HEK293 (cell line): ENCODE measurements around the gene IL3RA.
A peak's percentile ranks its signal among the peaks of the same experiment; 100 is the strongest.

Experiments used
- CTCF ChIA-PET: fragments of 350-600 bp; formaldehyde crosslinking; extraction: SDS; loops from one replicate; lab custom pipeline; 2021; ENCODE audit warnings: antibody characterized with exemption; lab: Yijun Ruan, JAX
- POLR2A ChIA-PET: fragments of 300-600 bp; formaldehyde crosslinking; extraction: SDS; loops from one replicate; lab custom pipeline; 2020; ENCODE audit warnings: antibody characterized with exemption, inconsistent platforms; lab: Yijun Ruan, JAX
- H3K27ac ChIP-seq: fragments of 200-500 bp; sonication (Bioruptor generic); 2 replicates; pipeline ENCODE4 v1.5.1; 2014; ENCODE audit warnings: low read depth, low read length, control low read depth, inconsistent platforms; ENCODE audit errors: extremely low read depth
- H3K36me3 ChIP-seq, 2 experiments: fragments of 200-500 bp in 1 of 2; sonication (Bioruptor generic) in 1 of 2; 1 replicate in 1 of 2; 2 replicates in 1 of 2; pipeline ENCODE4 v1.5.1; 2014 to 2017; ENCODE audit warnings: inconsistent platforms in 2 of 2, low read length in 2 of 2; ENCODE audit not compliant: control insufficient read depth in 2 of 2, insufficient read depth in 1 of 2
- H3K4me1 ChIP-seq: fragments of 200-500 bp; sonication (Bioruptor generic); 2 replicates; pipeline ENCODE4 v1.5.1; 2014; ENCODE audit warnings: mild to moderate bottlenecking, low read length, inconsistent platforms; ENCODE audit not compliant: control insufficient read depth, insufficient read depth
- H3K4me3 ChIP-seq: 2 replicates; pipeline ENCODE4 v1.5.1; 2011; ENCODE audit warnings: low read depth, mild to moderate bottlenecking, control low read depth, low read length, moderate library complexity
- H3K9me3 ChIP-seq: fragments of 200-500 bp; sonication (Bioruptor generic); 2 replicates; pipeline ENCODE4 v1.5.1; 2014; ENCODE audit warnings: low read depth, low read length, inconsistent platforms; ENCODE audit not compliant: control insufficient read depth, insufficient read depth
- EGR2 ChIP-seq: fragments of 450-650 bp; formaldehyde crosslinking; IDR thresholded peaks from 2 replicates; pipeline ENCODE4 v1.5.1; 2016; ENCODE audit warnings: low read depth, missing biosample characterization, missing genetic modification characterization
- KLF9 ChIP-seq: fragments of 450-650 bp; formaldehyde crosslinking; IDR thresholded peaks from 2 replicates; pipeline ENCODE4 v1.5.1; 2016; ENCODE audit warnings: missing biosample characterization, missing genetic modification characterization, low read depth
- ZBTB17 ChIP-seq: fragments of 450-650 bp; formaldehyde crosslinking; IDR thresholded peaks from 2 replicates; pipeline ENCODE4 v1.5.1; 2016; ENCODE audit warnings: missing biosample characterization, missing genetic modification characterization
- ZBTB26 ChIP-seq: fragments of 450-650 bp; formaldehyde crosslinking; optimal IDR thresholded peaks from 2 replicates; pipeline ENCODE3; 2016; ENCODE audit warnings: missing biosample characterization, mild to moderate bottlenecking, missing genetic modification characterization
- ZNF133 ChIP-seq: fragments of 450-650 bp; formaldehyde crosslinking; IDR thresholded peaks from 2 replicates; pipeline ENCODE4 v1.5.1; 2016; ENCODE audit warnings: missing biosample characterization, missing genetic modification characterization
- ZNF433 ChIP-seq: fragments of 450-650 bp; formaldehyde crosslinking; IDR thresholded peaks from 2 replicates; pipeline ENCODE4 v1.5.1; 2016; ENCODE audit warnings: missing biosample characterization, missing genetic modification characterization, low read depth
- ZNF510 ChIP-seq: fragments of 450-650 bp; formaldehyde crosslinking; IDR thresholded peaks from 2 replicates; pipeline ENCODE4 v1.5.1; 2018; ENCODE audit warnings: mild to moderate bottlenecking, missing genetic modification characterization, missing biosample characterization; ENCODE audit not compliant: insufficient replicate concordance
- ZNF529 ChIP-seq: fragments of 450-650 bp; formaldehyde crosslinking; IDR thresholded peaks from 2 replicates; pipeline ENCODE4 v1.5.1; 2017; ENCODE audit warnings: missing genetic modification characterization, missing biosample characterization; ENCODE audit not compliant: insufficient replicate concordance
- ZNF549 ChIP-seq: fragments of 450-650 bp; IDR thresholded peaks from 2 replicates; pipeline ENCODE4 v1.5.1; 2018; ENCODE audit warnings: missing biosample characterization, missing genetic modification characterization, mild to moderate bottlenecking, inconsistent platforms, moderate library complexity
- ZNF624 ChIP-seq: fragments of 450-650 bp; formaldehyde crosslinking; IDR thresholded peaks from 2 replicates; pipeline ENCODE4 v1.5.1; 2017; ENCODE audit warnings: missing biosample characterization, missing genetic modification characterization
- ZNF837 ChIP-seq: fragments of 450-650 bp; formaldehyde crosslinking; IDR thresholded peaks from 2 replicates; pipeline ENCODE4 v1.5.1; 2016; ENCODE audit warnings: missing biosample characterization, missing genetic modification characterization
- TF ChIP-seq, protein P1 (sequence below): fragments of 450-650 bp; formaldehyde crosslinking; IDR thresholded peaks from 2 replicates; pipeline ENCODE4 v1.5.1; 2017; ENCODE audit warnings: missing biosample characterization, mild to moderate bottlenecking, missing genetic modification characterization, moderate library complexity
- TF ChIP-seq, protein P2 (sequence below): fragments of 450-650 bp; formaldehyde crosslinking; IDR thresholded peaks from 2 replicates; pipeline ENCODE4 v1.5.1; 2017; ENCODE audit warnings: missing biosample characterization, missing genetic modification characterization
- TF ChIP-seq, protein P3 (sequence below): fragments of 450-650 bp; formaldehyde crosslinking; IDR thresholded peaks from 2 replicates; pipeline ENCODE4 v1.5.1; 2016; ENCODE audit warnings: missing biosample characterization, missing genetic modification characterization
- TF ChIP-seq, protein P4 (sequence below): fragments of 450-650 bp; formaldehyde crosslinking; IDR thresholded peaks from 2 replicates; pipeline ENCODE4 v1.5.1; 2016; ENCODE audit warnings: missing biosample characterization, missing genetic modification characterization

Gene IL3RA

DNA sequence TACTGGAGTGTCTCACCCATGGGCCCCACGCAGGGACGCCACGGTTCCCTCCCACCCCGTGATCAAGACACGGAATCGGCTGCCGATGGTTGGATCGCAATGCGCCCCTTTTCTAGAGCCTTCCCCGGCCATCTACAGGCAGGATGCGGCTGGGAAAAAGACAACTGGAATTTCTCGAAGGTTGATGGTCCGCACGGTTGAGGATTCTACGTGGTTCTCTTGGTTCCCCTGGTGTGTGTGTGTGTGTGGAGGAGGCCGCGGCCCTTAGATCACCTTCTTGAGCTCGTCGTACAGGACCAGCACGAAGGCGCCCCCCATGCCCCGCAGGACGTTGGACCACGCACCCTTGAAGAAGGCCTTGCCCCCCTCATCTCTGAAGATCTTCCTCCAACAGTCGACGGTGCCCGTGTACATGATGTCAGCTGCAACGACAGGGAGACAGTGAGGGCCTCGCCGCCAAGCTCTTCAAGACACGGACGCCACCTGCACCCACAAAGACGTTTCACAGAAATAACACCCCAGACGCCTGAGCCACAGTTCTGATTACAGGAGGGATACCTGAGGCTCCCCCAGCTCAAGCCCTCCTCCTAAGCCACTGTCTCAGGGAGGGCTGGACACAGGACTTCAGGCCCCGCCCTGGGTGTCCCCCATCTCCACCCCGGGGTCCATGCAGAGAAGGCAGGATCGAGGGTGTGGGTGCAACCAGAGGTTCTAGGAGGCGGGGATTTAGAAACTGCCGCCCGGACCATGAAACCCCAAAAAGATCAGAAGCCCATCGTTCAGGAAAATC, 49.9 kb downstream of the IL3RA start:
- peaks cover 58 to 69% of the 10 kb centered on the region in 2 experiments for H3K36me3 ChIP-seq
- TF ChIP-seq ZNF549 (tag by site-specific recombination) (no peak), KLF9 (tag by site-specific recombination) (no peak), ZNF433 (tag by site-specific recombination) (no peak), ZNF510 (tag by site-specific recombination) (no peak), EGR2 (tag by site-specific recombination) (no peak)
- TF ChIP-seq, protein P1, sequence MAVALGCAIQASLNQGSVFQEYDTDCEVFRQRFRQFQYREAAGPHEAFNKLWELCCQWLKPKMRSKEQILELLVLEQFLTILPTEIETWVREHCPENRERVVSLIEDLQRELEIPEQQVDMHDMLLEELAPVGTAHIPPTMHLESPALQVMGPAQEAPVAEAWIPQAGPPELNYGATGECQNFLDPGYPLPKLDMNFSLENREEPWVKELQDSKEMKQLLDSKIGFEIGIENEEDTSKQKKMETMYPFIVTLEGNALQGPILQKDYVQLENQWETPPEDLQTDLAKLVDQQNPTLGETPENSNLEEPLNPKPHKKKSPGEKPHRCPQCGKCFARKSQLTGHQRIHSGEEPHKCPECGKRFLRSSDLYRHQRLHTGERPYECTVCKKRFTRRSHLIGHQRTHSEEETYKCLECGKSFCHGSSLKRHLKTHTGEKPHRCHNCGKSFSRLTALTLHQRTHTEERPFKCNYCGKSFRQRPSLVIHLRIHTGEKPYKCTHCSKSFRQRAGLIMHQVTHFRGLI (tag by site-specific recombination): no peak
- TF ChIP-seq, protein P2, sequence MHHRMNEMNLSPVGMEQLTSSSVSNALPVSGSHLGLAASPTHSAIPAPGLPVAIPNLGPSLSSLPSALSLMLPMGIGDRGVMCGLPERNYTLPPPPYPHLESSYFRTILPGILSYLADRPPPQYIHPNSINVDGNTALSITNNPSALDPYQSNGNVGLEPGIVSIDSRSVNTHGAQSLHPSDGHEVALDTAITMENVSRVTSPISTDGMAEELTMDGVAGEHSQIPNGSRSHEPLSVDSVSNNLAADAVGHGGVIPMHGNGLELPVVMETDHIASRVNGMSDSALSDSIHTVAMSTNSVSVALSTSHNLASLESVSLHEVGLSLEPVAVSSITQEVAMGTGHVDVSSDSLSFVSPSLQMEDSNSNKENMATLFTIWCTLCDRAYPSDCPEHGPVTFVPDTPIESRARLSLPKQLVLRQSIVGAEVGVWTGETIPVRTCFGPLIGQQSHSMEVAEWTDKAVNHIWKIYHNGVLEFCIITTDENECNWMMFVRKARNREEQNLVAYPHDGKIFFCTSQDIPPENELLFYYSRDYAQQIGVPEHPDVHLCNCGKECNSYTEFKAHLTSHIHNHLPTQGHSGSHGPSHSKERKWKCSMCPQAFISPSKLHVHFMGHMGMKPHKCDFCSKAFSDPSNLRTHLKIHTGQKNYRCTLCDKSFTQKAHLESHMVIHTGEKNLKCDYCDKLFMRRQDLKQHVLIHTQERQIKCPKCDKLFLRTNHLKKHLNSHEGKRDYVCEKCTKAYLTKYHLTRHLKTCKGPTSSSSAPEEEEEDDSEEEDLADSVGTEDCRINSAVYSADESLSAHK (tag by site-specific recombination): 0 out of 2 replicates have a peak, but pooled peaks have one; percentile 62
- H3K27ac ChIP-seq: no peak overlapping the region
- CTCF ChIA-PET: no interaction called here
- no peaks in the 10 kb centered on the region for H3K9me3 ChIP-seq
- POLR2A ChIA-PET: no interaction called here
- H3K4me3 ChIP-seq: no peak overlapping the region
- peaks cover 3% of the 10 kb centered on the region; the same call in 1 of the 2 replicates for H3K4me1 ChIP-seq

- no peak overlapping the region for H3K27ac ChIP-seq
- H3K4me3 ChIP-seq: no peak overlapping the region
- POLR2A ChIA-PET: no interaction called here
Measured at GRCh38 chrX:1387141-1387776, 50.7 kb downstream of the IL3RA start.

More at GRCh38 chrX:1387141-1387776, 50.7 kb downstream of the IL3RA start:
- H3K9me3 ChIP-seq: no peaks in the 10 kb centered on the region
- peaks cover 3% of the 10 kb centered on the region; the same call in 1 of the 2 replicates for H3K4me1 ChIP-seq
- CTCF ChIA-PET: no interaction called here
- peaks cover 58 to 69% of the 10 kb centered on the region in 2 experiments for H3K36me3 ChIP-seq
- TF ChIP-seq, protein P3, sequence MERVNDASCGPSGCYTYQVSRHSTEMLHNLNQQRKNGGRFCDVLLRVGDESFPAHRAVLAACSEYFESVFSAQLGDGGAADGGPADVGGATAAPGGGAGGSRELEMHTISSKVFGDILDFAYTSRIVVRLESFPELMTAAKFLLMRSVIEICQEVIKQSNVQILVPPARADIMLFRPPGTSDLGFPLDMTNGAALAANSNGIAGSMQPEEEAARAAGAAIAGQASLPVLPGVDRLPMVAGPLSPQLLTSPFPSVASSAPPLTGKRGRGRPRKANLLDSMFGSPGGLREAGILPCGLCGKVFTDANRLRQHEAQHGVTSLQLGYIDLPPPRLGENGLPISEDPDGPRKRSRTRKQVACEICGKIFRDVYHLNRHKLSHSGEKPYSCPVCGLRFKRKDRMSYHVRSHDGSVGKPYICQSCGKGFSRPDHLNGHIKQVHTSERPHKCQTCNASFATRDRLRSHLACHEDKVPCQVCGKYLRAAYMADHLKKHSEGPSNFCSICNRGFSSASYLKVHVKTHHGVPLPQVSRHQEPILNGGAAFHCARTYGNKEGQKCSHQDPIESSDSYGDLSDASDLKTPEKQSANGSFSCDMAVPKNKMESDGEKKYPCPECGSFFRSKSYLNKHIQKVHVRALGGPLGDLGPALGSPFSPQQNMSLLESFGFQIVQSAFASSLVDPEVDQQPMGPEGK (tag by site-specific recombination): no peak
- TF ChIP-seq ZNF837 (tag by site-specific recombination) (no peak), ZBTB17 (no peak), ZBTB26 (tag by site-specific recombination) (no peak), ZNF133 (tag by site-specific recombination) (no peak), ZNF529 (tag by site-specific recombination) (no peak), ZNF624 (tag by site-specific recombination) (no peak)
- TF ChIP-seq, protein P4, sequence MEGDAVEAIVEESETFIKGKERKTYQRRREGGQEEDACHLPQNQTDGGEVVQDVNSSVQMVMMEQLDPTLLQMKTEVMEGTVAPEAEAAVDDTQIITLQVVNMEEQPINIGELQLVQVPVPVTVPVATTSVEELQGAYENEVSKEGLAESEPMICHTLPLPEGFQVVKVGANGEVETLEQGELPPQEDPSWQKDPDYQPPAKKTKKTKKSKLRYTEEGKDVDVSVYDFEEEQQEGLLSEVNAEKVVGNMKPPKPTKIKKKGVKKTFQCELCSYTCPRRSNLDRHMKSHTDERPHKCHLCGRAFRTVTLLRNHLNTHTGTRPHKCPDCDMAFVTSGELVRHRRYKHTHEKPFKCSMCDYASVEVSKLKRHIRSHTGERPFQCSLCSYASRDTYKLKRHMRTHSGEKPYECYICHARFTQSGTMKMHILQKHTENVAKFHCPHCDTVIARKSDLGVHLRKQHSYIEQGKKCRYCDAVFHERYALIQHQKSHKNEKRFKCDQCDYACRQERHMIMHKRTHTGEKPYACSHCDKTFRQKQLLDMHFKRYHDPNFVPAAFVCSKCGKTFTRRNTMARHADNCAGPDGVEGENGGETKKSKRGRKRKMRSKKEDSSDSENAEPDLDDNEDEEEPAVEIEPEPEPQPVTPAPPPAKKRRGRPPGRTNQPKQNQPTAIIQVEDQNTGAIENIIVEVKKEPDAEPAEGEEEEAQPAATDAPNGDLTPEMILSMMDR (tag by site-specific recombination): no peak
